Activated naive CD8-positive, alpha-beta T cell treated with anti-CD3 and anti-CD28 coated beads for 36 hours (primary cell): ENCODE results near the gene ROR1. TPM values are rescaled to one million over a fixed set of nuclear protein-coding genes. Genes with fewer than 3 reads are reported as not detected.
"Not testable (repeated sequence)": the region's sequence is repeated elsewhere in the genome, so short reads cannot be mapped to it uniquely, and the experiment has no call there.

ENCODE experiments used
- DNase-seq: peaks from one replicate; pipeline ENCODE4 v3.0.0; 2021
- H3K27ac Mint-ChIP-seq: one replicate; pipeline ENCODE4 v1.8.0; 2022; ENCODE audit warnings: mild to moderate bottlenecking, moderate library complexity, mixed read lengths
- H3K27me3 Mint-ChIP-seq: one replicate; pipeline ENCODE4 v1.8.0; 2022; ENCODE audit warnings: mild to moderate bottlenecking, mixed read lengths
- H3K36me3 Mint-ChIP-seq: one replicate; pipeline ENCODE4 v1.8.0; 2021; ENCODE audit warnings: mild to moderate bottlenecking, mixed read lengths
- H3K4me1 Mint-ChIP-seq: one replicate; pipeline ENCODE4 v1.8.0; 2021; ENCODE audit warnings: mixed read lengths
- H3K4me3 Mint-ChIP-seq: one replicate; pipeline ENCODE4 v1.8.0; 2022; ENCODE audit warnings: mild to moderate bottlenecking, moderate library complexity, mixed read lengths
- H3K9me3 Mint-ChIP-seq: one replicate; pipeline ENCODE4 v1.8.0; 2022; ENCODE audit warnings: mixed read lengths
- total RNA-seq, 2 experiments: library from RNA; stranded (reverse); gene quantifications; one replicate each; pipeline ENCODE4 v1.2.3, GENCODE V29; 2021

Gene ROR1
- total RNA-seq, 2 experiments from 2014 or later, result not detected

DNA sequence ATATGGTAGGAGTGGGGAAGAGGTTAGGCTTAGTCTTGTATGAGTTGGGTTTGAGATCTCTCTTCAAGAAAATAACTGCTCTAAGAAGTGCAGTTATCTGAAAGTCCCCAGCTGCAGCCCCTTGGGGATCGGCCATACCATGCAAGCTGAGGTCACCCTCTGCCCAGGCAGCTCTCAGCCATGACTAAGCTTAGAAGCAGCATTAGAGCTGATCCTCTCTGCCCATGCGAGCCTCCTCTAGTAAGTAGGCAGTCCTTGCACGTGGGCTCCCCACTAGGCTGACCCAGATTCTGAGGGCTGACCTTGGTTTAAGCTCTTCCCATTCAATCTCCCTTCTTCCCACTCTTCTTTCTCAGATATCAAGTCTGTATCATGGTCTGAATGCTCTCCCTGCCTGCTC, 308.6 kb downstream of the ROR1 start:
- Mint-ChIP-seq H3K36me3 (no peaks in the 10 kb centered on the region), H3K9me3 (no peaks in the 10 kb centered on the region), H3K4me1 (no peaks in the 10 kb centered on the region), H3K4me3 (no peak overlapping the region), H3K27ac (no peak overlapping the region), H3K27me3 (no peaks in the 10 kb centered on the region)
- no peak for DNase-seq

GRCh38 chr1:64084451-64084850, 310.6 kb downstream of the ROR1 start:
- no peaks in the 10 kb centered on the region for H3K9me3 Mint-ChIP-seq
- no peak for DNase-seq
- H3K4me3 Mint-ChIP-seq, result no peak overlapping the region
- H3K4me1 Mint-ChIP-seq, result no peaks in the 10 kb centered on the region
- H3K36me3 Mint-ChIP-seq, result no peaks in the 10 kb centered on the region
- no peak overlapping the region for H3K27ac Mint-ChIP-seq
- no peaks in the 10 kb centered on the region for H3K27me3 Mint-ChIP-seq

GRCh38 chr1:64087768-64088167, 314.0 kb downstream of the ROR1 start:
- no peaks in the 10 kb centered on the region for H3K4me1 Mint-ChIP-seq
- H3K27me3 Mint-ChIP-seq, result no peaks in the 10 kb centered on the region
- H3K9me3 Mint-ChIP-seq, result no peaks in the 10 kb centered on the region
- H3K36me3 Mint-ChIP-seq, result no peaks in the 10 kb centered on the region
- no peak overlapping the region for H3K27ac Mint-ChIP-seq
- no peak for DNase-seq
- no peak overlapping the region for H3K4me3 Mint-ChIP-seq

GRCh38 chr1:64090436-64090835, 316.6 kb downstream of the ROR1 start:
- no peaks in the 10 kb centered on the region for H3K27me3 Mint-ChIP-seq
- no peak overlapping the region for H3K4me3 Mint-ChIP-seq
- no peak overlapping the region for H3K27ac Mint-ChIP-seq
- no peaks in the 10 kb centered on the region for H3K36me3 Mint-ChIP-seq
- no peaks in the 10 kb centered on the region for H3K9me3 Mint-ChIP-seq
- H3K4me1 Mint-ChIP-seq, result no peaks in the 10 kb centered on the region
- no peak for DNase-seq

DNA sequence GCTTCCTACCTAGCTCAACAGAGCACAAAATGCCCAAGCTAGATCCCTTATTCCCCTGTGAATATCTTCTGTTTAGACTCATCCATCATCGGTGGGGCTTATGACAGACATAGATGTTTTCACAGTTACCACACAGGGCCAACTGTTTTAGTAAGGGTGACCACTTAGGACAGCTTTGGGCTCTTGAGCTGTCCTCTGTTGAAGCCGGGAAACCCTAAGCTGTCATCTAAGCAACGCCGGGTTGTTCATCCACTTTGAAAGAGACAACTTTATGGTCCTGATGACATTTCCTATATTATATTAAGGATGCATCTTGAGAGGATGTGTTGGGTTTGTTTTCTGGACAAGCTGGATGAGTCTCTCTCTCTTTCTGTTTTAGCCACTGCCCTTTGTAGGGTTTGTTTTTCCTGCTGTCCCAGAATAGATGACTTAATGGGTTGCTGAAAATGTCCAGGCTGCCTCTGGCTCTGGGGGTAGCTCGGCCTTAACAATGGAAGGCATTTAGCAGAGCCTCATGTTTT, 319.1 kb downstream of the ROR1 start:
- no peak overlapping the region for H3K4me3 Mint-ChIP-seq
- H3K9me3 Mint-ChIP-seq, result no peaks in the 10 kb centered on the region
- no peaks in the 10 kb centered on the region for H3K4me1 Mint-ChIP-seq
- no peaks in the 10 kb centered on the region for H3K36me3 Mint-ChIP-seq
- no peaks in the 10 kb centered on the region for H3K27me3 Mint-ChIP-seq
- H3K27ac Mint-ChIP-seq, result no peak overlapping the region
- no peak for DNase-seq

GRCh38 chr1:64093941-64094340, 320.1 kb downstream of the ROR1 start:
- Mint-ChIP-seq H3K36me3 (no peaks in the 10 kb centered on the region), H3K4me3 (no peak overlapping the region), H3K9me3 (no peaks in the 10 kb centered on the region), H3K27me3 (no peaks in the 10 kb centered on the region), H3K4me1 (no peaks in the 10 kb centered on the region), H3K27ac (no peak overlapping the region)
- no peak for DNase-seq

- H3K36me3 Mint-ChIP-seq, result no peaks in the 10 kb centered on the region
- no peaks in the 10 kb centered on the region for H3K27me3 Mint-ChIP-seq
- DNase-seq, result no peak
- no peaks in the 10 kb centered on the region for H3K4me1 Mint-ChIP-seq
- no peaks in the 10 kb centered on the region for H3K9me3 Mint-ChIP-seq
- H3K4me3 Mint-ChIP-seq, result no peak overlapping the region
- H3K27ac Mint-ChIP-seq, result no peak overlapping the region
Observed at GRCh38 chr1:64095832-64096231, 322.0 kb downstream of the ROR1 start.

- Mint-ChIP-seq H3K4me3 (no peak overlapping the region), H3K4me1 (no peaks in the 10 kb centered on the region), H3K27ac (no peak overlapping the region)
Observed at GRCh38 chr1:64097859-64098258, 324.0 kb downstream of the ROR1 start.

DNA sequence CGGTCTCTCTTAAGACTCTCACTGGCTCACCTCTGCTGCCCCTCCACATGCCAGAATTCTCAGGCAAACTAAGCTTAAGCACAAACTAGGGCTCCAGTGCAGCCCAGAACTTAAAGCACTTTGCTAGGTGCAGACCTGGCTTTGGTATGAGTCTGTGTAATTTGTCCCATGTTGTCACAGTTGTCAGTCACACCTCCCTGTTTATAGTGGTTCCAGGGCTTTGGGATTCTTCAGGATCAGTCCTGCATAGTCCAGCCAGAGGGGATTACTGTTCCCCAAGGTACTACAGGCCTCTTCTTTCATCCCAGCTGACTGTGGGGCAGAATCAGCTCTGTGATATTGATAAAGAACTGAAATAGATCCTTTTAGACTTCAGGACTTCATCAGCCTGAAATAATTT, 324.6 kb downstream of the ROR1 start:
- H3K4me1 Mint-ChIP-seq, result no peaks in the 10 kb centered on the region
- no peaks in the 10 kb centered on the region for H3K27me3 Mint-ChIP-seq
- H3K36me3 Mint-ChIP-seq, result no peaks in the 10 kb centered on the region
- H3K27ac Mint-ChIP-seq, result no peak overlapping the region
- H3K9me3 Mint-ChIP-seq, result no peaks in the 10 kb centered on the region
- DNase-seq, result no peak
- H3K4me3 Mint-ChIP-seq, result no peak overlapping the region

More at GRCh38 chr1:64097859-64098258, 324.0 kb downstream of the ROR1 start:
- Mint-ChIP-seq H3K36me3 (no peaks in the 10 kb centered on the region), H3K27me3 (no peaks in the 10 kb centered on the region), H3K9me3 (no peaks in the 10 kb centered on the region)
- no peak for DNase-seq

DNA sequence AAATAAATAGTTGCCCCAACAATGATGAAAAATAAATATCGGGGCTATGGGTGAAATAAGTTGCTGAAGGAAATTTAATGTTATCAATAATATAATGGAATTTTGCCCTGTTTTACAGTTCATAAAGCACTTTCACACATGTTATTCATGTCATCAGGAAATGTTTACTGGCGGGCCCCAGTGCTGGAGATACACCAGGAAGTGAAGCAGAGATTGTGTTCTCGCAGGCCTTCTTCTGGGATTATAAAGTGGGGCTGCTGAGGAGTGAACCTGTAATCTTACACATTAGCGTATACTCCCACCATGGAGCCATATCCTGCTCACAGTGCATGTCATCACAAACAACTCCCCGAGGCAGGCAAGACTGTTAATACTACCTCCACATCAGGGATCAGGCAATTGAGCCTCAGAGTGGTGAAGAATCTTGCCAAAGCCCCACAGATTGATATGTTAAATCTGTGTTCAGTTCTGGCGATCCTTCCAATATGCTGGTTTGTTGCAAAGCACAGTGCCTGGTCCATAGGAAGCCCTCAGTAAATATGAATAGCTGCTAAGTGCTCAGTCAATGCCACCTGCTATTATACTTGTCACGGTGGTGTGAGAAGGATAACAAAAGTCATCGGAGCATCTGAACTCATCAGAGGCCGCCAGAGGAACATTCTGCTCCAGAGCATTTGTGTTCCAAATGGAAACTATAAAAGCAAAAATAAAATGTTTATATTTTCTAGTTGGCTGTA, 325.2 kb downstream of the ROR1 start:
- no peak overlapping the region for H3K4me3 Mint-ChIP-seq
- no peaks in the 10 kb centered on the region for H3K27me3 Mint-ChIP-seq
- H3K36me3 Mint-ChIP-seq, result no peaks in the 10 kb centered on the region
- DNase-seq, result no peak
- H3K9me3 Mint-ChIP-seq, result no peaks in the 10 kb centered on the region
- no peak overlapping the region for H3K27ac Mint-ChIP-seq
- H3K4me1 Mint-ChIP-seq, result no peaks in the 10 kb centered on the region

- no peak overlapping the region for H3K4me3 Mint-ChIP-seq
- DNase-seq, result no peak
- H3K4me1 Mint-ChIP-seq, result no peaks in the 10 kb centered on the region
- peaks cover 3% of the 10 kb centered on the region for H3K9me3 Mint-ChIP-seq
- H3K27me3 Mint-ChIP-seq, result no peaks in the 10 kb centered on the region
- H3K27ac Mint-ChIP-seq, result no peak overlapping the region
- H3K36me3 Mint-ChIP-seq, result no peaks in the 10 kb centered on the region
Observed at GRCh38 chr1:64100791-64101190, 327.0 kb downstream of the ROR1 start.

- H3K4me1 Mint-ChIP-seq, H3K27ac Mint-ChIP-seq, H3K27me3 Mint-ChIP-seq, H3K9me3 Mint-ChIP-seq, H3K36me3 Mint-ChIP-seq, H3K4me3 Mint-ChIP-seq, DNase-seq: not testable (repeated sequence)
Observed at GRCh38 chr1:64104585-64104984, 330.8 kb downstream of the ROR1 start.

DNA sequence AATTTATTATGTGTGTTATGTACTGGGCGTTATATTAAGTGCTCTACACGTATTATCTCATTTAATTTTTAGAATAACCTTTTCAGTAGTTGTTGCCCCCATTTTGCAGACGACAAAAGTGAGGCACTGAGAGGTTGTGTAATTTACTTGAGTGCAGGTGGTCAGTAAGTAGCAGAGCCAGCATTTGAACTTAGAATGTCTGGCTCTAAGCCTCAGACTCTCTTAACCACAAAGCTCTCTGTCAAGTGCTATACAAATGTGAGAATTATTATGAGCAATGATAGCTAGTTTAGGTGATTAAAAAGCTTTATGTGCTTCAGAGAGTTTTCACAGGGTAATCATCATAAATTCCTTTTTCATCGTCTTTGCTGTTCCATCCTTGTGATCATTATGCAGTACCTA, 333.3 kb downstream of the ROR1 start:
- Mint-ChIP-seq H3K9me3 (peaks cover 3% of the 10 kb centered on the region), H3K4me3 (no peak overlapping the region), H3K27me3 (no peaks in the 10 kb centered on the region), H3K27ac (no peak overlapping the region), H3K36me3 (no peaks in the 10 kb centered on the region), H3K4me1 (no peaks in the 10 kb centered on the region)
- DNase-seq, result no peak

- DNase-seq, result no peak
- peaks cover 3% of the 10 kb centered on the region for H3K9me3 Mint-ChIP-seq
- no peak overlapping the region for H3K27ac Mint-ChIP-seq
- no peaks in the 10 kb centered on the region for H3K4me1 Mint-ChIP-seq
- no peaks in the 10 kb centered on the region for H3K36me3 Mint-ChIP-seq
- H3K4me3 Mint-ChIP-seq, result no peak overlapping the region
- no peaks in the 10 kb centered on the region for H3K27me3 Mint-ChIP-seq
Observed at GRCh38 chr1:64107632-64108031, 333.8 kb downstream of the ROR1 start.

GRCh38 chr1:64110924-64111777, 337.3 kb downstream of the ROR1 start:
- H3K4me3 Mint-ChIP-seq, result no peak overlapping the region
- no peaks in the 10 kb centered on the region for H3K36me3 Mint-ChIP-seq
- H3K27me3 Mint-ChIP-seq, result no peaks in the 10 kb centered on the region
- no peak overlapping the region for H3K27ac Mint-ChIP-seq
- DNase-seq, result no peak
- H3K9me3 Mint-ChIP-seq, result no peaks in the 10 kb centered on the region
- H3K4me1 Mint-ChIP-seq, result no peaks in the 10 kb centered on the region
